Effector memory CD4-positive, alpha-beta T cell (primary cell): ENCODE data around the gene CMYA5.
"Not testable (repeated sequence)": the region's sequence is repeated elsewhere in the genome, so short reads cannot be mapped to it uniquely, and the experiment has no call there.

ENCODE experiments used
- DNase-seq, 3 donors: peaks; one replicate each; pipeline ENCODE4 v3.0.0-alpha.2; 2020
- H3K27ac ChIP-seq: 2 replicates; pipeline ENCODE4 v1.7.0; 2013; ENCODE audit warnings: mild to moderate bottlenecking, low read length, moderate library complexity; ENCODE audit not compliant: insufficient read depth, poor library complexity, severe bottlenecking
- H3K27me3 ChIP-seq: replicated peaks from 2 replicates; pipeline ENCODE4 v1.7.0; 2013; ENCODE audit warnings: mild to moderate bottlenecking, low read length; ENCODE audit not compliant: insufficient read depth, control insufficient read depth, poor library complexity, severe bottlenecking
- H3K36me3 ChIP-seq: 2 replicates; pipeline ENCODE4 v1.7.0; 2013; ENCODE audit warnings: mild to moderate bottlenecking, low read length, moderate library complexity; ENCODE audit not compliant: control insufficient read depth, insufficient read depth
- H3K4me1 ChIP-seq: 2 replicates; pipeline ENCODE4 v1.7.0; 2013; ENCODE audit warnings: low read length, mild to moderate bottlenecking; ENCODE audit not compliant: control insufficient read depth, insufficient read depth, poor library complexity, severe bottlenecking
- H3K4me3 ChIP-seq: 2 replicates; pipeline ENCODE4 v1.7.0; 2013; ENCODE audit warnings: low read length, low read depth, mild to moderate bottlenecking; ENCODE audit not compliant: insufficient read depth, poor library complexity, severe bottlenecking
- H3K9me3 ChIP-seq: 2 replicates; pipeline ENCODE4 v1.7.0; 2013; ENCODE audit warnings: mild to moderate bottlenecking, low read length, moderate library complexity; ENCODE audit not compliant: control insufficient read depth
- total RNA-seq, 3 donors: gene quantifications; one replicate each; lab custom pipeline; 2026; lab: John Stamatoyannopoulos, UW

CMYA5 gene
- 0.35 to 1.5 (median 1.2) reads per million in 3 donors for total RNA-seq

DNA sequence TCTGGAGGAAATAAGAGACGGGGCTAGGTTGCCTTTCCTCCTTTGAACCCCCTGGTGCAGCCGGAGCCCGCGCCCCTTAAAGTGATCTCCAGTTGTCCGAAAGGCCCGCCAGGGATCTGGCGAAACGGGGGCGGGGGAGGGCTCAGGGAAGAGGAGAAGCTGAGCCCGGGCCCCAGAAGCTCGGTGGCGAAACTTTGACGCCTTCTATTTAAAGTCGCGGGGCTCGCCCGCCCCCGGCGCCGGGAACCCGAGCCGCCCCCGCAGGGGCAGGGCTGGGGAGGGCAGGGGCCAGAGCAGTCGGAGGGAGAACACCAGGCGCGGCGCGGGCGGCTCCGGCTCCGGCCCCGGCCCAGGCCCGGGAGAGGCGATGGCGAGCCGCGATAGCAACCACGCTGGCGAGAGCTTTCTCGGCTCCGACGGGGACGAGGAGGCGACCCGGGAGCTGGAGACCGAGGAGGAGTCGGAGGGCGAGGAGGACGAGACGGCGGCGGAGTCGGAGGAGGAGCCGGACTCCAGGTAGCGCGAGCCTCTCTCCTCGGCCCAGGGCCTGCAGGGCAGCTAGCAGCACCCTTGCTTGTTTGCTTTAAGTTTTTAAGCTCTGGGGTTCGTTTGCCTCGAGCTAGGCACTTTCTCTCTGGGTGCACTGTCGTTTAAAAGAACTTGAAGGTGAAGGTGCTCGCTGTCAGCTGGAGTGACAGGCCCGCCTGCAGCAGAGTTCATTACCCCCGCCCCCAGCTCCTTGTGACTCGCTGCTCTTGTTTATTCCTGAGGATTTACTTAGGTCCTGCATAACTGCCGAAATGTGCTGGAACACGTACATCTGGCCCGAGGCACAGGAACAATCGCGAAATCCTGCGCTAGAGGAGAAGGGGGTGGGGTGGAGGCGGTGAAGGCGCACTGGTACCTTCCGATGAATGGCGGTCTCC, at the start of gene CMYA5:
Gene CMYA5 (plus strand): TSS at position 296 of the 926 bp plus-strand sequence. CDS start 72 bp downstream, at position 368.
- peaks cover 4% of the 10 kb centered on the region for H3K36me3 ChIP-seq
- no peak within 1 kb of the TSS for H3K27ac ChIP-seq
- H3K9me3 ChIP-seq = no peaks in the 10 kb centered on the region
- DNase-seq = no peak
- no peaks in the 10 kb centered on the region for H3K27me3 ChIP-seq
- H3K4me1 ChIP-seq = no peaks in the 10 kb centered on the region
- H3K4me3 ChIP-seq = no peak within 1 kb of the TSS

DNA sequence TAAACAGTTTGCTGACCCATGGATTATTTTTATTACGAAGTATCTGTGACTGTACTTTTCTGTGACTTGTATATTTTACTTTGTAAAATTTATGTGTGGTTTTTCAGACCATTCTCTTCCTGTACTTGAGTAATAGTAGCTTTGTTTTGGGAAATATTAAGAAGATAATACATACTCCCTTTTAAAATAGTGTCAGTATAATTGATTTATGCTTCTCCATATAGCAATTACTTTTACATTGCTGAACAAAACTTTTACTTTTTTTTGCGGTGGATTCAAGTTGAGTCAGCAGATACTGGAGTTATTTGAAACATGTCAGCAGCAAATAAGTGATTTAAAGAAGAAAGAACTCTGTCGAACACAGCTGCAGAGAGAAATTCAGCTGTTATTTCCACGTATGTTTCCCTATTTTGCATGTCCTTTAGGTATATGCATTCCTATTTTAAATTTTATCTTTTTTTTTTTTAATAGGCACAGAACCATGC, 49.0 kb upstream of the CMYA5 start:
- Histone ChIP-seq H3K4me1 (no peaks in the 10 kb centered on the region), H3K27ac (no peak overlapping the region), H3K36me3 (peaks cover 19% of the 10 kb centered on the region), H3K9me3 (no peaks in the 10 kb centered on the region), H3K4me3 (no peak overlapping the region), H3K27me3 (no peaks in the 10 kb centered on the region)
- DNase-seq = no peak

DNA sequence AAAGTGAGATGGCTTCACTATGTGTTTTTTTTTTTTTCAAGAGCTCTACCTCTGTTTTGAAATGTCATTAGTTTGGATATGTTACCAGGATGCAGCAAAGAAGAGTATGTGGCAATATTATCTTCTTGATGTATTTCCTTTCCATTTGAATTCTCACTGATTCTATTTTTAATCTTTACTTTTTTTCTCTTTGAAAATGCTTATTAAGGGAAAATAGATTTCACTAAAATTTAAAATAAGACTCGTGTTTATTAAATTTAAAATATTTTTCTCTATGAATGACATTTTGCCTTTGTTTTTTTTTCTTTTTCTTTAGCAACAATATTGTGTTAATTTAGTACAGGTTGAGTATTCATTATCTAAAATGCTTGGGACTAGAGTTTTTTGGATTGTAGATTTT, 48.2 kb upstream of the CMYA5 start:
- no peak overlapping the region for H3K4me3 ChIP-seq
- H3K27me3 ChIP-seq = no peaks in the 10 kb centered on the region
- H3K27ac ChIP-seq = no peak overlapping the region
- H3K36me3 ChIP-seq = peaks cover 26% of the 10 kb centered on the region
- DNase-seq = no peak
- H3K4me1 ChIP-seq = no peaks in the 10 kb centered on the region
- no peaks in the 10 kb centered on the region for H3K9me3 ChIP-seq

DNA sequence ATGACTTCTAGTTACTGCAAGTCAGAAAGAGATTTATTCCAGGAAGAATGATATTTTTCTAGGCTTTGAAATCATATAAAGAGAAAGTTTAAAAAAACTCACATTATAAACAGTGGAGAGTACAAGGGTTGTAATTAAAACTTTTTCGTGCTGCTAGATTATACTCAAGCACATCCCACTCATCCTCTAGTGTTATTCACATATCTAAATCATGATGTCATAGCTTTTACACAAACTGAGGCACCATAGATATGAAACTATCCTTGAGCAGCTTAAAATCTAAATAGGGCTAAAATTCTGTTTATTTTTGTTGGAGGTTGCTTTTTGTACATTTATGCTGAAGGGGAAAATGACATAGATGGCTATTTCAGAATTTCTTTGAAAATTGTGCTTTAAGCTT, 47.4 kb upstream of the CMYA5 start:
- peaks cover 26% of the 10 kb centered on the region for H3K36me3 ChIP-seq
- no peak for DNase-seq
- H3K4me1 ChIP-seq = no peaks in the 10 kb centered on the region
- H3K4me3 ChIP-seq = no peak overlapping the region
- H3K9me3 ChIP-seq = no peaks in the 10 kb centered on the region
- no peaks in the 10 kb centered on the region for H3K27me3 ChIP-seq
- no peak overlapping the region for H3K27ac ChIP-seq

DNA sequence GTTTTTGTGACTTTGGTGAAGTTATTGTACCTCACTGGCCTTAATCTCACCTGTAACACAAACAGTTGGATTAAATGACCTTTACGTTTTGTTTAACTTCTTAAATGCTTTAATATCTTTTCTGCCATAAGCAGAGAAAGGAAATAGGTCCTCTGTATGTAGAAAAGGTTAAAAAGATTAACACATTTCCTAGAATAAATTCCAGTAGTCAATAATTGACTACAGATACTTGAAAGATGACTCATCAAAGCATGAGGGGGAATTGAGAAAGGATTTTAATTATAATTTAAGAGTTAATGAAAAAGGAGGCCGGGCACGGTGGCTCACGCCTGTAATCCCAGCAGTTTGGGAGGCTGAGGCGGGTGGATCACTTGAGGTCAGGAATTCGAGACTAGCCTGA, 35.8 kb upstream of the CMYA5 start:
- no peak for DNase-seq
- no peak overlapping the region for H3K27ac ChIP-seq
- no peak overlapping the region for H3K4me3 ChIP-seq
- peaks cover 6% of the 10 kb centered on the region for H3K36me3 ChIP-seq
- no peaks in the 10 kb centered on the region for H3K9me3 ChIP-seq
- H3K4me1 ChIP-seq = no peaks in the 10 kb centered on the region
- H3K27me3 ChIP-seq = no peaks in the 10 kb centered on the region

DNA sequence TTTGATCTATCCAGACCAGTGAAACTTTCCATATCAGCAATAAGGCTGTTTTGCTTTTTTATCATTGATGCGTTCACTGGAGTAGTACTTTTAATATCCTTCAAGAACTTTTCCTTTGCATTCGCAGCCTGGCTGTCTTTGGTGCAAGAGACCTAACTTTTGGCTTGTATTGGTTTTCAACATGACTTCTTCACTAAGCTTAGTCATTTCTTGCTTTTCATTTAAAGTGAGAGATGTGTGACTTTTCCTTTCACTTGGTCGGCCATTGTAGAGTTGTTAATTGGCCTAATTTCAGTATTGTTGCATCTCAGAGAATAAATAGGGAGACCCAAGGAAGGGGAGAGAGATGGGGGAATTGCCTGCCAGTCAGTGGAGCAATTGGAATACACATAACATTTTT, 26.4 kb upstream of the CMYA5 start:
- no peaks in the 10 kb centered on the region for H3K4me1 ChIP-seq
- H3K27me3 ChIP-seq = no peaks in the 10 kb centered on the region
- no peaks in the 10 kb centered on the region for H3K9me3 ChIP-seq
- H3K4me3 ChIP-seq = no peak overlapping the region
- DNase-seq = no peak
- H3K36me3 ChIP-seq = peaks cover 12% of the 10 kb centered on the region
- H3K27ac ChIP-seq = no peak overlapping the region

DNA sequence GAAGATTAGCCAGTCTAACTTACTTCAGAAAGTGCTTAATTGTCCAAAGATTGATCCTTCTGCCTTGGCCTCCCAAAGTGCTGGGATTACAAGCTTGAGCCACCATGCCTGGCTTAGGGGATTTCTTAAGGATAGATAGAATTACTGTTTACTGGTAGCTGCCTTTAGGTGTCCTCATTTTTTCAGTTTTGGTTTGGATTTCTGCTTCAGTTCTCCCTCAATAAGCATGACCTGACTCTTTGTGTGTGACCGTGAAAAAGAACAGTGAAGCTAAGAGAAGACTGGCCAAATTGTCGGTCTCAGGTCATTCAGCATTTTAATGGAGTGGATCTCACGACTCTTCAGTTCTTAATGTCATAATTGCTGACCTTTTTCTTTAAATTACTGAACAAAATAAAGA, 22.9 kb upstream of the CMYA5 start:
- DNase-seq = no peak
- Histone ChIP-seq H3K4me3 (no peak overlapping the region), H3K4me1 (no peaks in the 10 kb centered on the region), H3K27ac (no peak overlapping the region), H3K36me3 (peaks cover 12% of the 10 kb centered on the region), H3K27me3 (no peaks in the 10 kb centered on the region), H3K9me3 (no peaks in the 10 kb centered on the region)

DNA sequence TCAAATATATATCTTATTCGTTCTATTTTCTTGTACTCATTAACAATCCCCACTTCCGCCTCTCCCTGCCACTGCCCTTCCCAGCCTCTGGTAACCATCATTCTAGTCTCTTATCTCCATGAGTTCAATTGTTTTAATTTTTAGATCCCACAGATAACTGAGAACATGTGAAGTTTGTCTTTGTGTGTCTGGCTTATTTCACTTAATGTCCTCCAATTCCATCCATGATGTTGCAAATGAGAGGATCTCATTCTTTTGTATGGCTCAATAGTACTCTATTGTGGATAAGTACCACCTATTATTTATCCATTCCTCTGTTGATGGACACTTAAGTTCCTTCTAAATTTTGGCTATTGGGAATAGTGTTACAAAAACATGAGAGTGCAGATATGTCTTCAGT, 17.2 kb upstream of the CMYA5 start:
- Histone ChIP-seq H3K27me3 (no peaks in the 10 kb centered on the region), H3K36me3 (peaks cover 29% of the 10 kb centered on the region), H3K4me1 (peaks cover 4% of the 10 kb centered on the region), H3K4me3 (no peak overlapping the region), H3K9me3 (no peaks in the 10 kb centered on the region), H3K27ac (no peak overlapping the region)
- DNase-seq = no peak

DNA sequence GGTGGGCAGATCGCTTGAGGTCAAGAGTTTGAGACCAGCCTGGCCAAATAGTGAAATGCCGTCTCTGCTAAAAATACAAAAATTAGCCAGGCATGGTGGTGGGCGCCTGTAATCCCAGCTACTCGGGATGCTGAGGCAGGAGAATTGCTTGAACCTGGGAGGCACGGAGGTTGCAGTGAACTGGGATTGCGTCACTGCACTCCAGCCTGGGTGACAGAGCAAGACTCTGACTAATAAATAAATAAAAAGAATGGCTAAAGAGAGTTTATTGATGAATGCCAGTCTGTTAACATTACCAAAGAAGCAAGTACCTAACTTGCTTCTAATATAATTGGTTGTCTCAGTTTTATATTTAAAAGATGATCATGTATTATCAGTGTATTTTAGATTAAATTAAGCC, 13.3 kb upstream of the CMYA5 start:
- H3K9me3 ChIP-seq, H3K27me3 ChIP-seq, H3K27ac ChIP-seq, DNase-seq, H3K4me1 ChIP-seq, H3K4me3 ChIP-seq: not testable (repeated sequence)
- peaks cover 28% of the 10 kb centered on the region for H3K36me3 ChIP-seq

DNA sequence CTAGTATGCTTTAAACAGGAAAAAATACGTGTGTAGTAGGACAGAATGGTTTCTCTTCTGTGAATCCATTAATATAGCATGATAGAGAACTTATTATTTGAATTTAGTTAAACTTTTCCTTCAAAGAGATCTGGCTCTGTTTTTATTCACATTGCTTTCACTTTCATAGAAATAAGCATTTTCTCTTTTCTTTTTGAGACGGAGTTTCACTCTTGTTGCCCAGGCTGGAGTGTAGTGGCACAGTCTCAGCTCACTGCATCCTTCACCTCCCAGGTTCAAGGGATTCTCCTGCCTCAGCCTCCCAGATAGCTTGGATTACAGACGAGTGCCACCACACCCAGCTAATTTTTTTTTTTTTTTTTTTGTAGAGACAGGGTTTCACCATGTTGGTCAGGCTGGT, 7.5 kb upstream of the CMYA5 start:
- H3K9me3 ChIP-seq, H3K27ac ChIP-seq, DNase-seq, H3K27me3 ChIP-seq, H3K4me1 ChIP-seq, H3K4me3 ChIP-seq: not testable (repeated sequence)
- H3K36me3 ChIP-seq = peaks cover 29% of the 10 kb centered on the region
